Fibroblast of peridontal ligament (primary cell): ENCODE data around the gene MXD1.
"Not testable (repeated sequence)": the region's sequence is repeated elsewhere in the genome, so short reads cannot be mapped to it uniquely, and the experiment has no call there.

Experiments used
- DNase-seq: peaks from one replicate; pipeline ENCODE4 v3.0.0-alpha.2; 2010; ENCODE audit errors: extremely low read depth

Gene MXD1

GRCh38 chr2:69933839-69934613 lies 19.1 kb downstream of the MXD1 start:
- DNase-seq, result peak; percentile 83

DNA sequence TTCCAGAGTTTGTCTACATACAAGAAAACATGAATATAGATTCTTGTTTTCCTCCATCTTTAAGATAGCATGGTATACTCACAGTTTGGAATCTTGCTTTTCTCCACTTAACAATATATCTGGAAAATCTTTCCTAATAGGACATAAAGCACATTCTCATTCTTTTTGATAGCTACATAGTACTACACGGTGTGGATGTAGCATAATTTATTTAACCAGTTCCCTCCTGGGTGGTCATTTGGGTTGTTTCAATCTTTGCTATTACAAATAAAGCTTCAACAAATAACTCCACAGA lies 19.7 kb downstream of the MXD1 start:
- DNase-seq, result no peak

GRCh38 chr2:69935011-69935410 lies 20.1 kb downstream of the MXD1 start:
- DNase-seq, result no peak

DNA sequence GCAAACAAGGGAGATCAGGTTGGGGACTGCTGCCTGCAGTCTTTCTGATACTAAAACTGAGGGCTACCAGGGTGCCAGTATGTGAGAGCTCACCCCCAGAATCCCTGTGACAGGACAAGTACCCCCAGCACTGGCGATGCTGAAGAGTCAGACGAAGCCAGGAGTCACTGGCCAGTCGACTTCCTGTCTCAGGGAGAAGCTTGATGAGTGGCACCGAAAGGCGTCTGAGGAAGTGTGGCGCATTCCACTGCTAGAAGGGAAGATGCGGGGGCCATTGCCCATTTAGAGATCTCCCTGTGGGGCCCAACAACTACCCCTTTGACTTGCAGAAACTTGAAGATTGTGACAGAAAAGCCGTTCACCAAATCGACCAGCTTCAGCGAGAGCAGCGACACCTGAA lies 22.0 kb downstream of the MXD1 start:
- DNase-seq, result no peak

- no peak for DNase-seq
Measured at GRCh38 chr2:69937968-69938367, 23.1 kb downstream of the MXD1 start.

GRCh38 chr2:69939722-69940121 lies 24.8 kb downstream of the MXD1 start:
- no peak for DNase-seq

- DNase-seq, result no peak
Measured at GRCh38 chr2:69940691-69941090, 25.8 kb downstream of the MXD1 start.

DNA sequence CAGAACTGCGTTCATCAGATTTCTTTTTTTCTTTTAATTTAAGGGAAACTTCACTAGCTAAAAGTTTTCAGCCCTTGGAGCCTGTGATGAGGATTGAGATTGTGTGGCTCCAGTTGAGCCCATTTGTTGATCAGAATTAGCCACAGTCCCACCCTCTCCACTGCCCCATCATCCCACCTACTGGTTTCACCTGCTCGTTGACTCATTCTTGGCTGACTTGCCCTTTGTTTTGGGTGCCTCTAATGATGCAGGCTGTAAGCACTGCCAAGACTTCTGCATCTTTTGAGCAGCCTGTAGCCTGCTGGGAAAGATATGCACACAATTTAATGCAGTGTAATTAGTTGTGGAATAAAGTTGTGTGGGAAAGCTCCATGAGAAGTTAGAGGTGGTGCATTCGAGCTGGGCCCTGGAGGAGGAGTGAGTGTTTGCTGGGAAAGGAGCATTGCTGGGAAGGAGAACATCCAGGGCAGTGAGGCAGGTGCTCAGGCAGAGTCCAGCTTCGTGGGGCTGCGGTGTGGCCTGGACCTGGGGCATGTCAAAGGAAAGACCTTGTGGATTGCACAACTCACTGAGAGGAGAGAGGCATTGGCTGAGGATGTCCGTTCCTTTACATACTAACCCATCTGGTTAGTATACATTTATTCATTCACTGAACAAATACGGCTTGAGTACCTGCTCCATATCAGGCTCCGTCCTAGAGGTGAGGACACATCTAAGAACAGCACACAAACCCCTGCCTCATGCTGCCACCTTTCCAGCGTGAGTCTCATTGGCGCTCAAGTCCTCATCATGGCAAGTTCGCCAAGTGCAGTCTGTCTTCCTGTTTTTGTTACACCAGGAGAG lies 28.3 kb downstream of the MXD1 start:
- DNase-seq, result no peak

DNA sequence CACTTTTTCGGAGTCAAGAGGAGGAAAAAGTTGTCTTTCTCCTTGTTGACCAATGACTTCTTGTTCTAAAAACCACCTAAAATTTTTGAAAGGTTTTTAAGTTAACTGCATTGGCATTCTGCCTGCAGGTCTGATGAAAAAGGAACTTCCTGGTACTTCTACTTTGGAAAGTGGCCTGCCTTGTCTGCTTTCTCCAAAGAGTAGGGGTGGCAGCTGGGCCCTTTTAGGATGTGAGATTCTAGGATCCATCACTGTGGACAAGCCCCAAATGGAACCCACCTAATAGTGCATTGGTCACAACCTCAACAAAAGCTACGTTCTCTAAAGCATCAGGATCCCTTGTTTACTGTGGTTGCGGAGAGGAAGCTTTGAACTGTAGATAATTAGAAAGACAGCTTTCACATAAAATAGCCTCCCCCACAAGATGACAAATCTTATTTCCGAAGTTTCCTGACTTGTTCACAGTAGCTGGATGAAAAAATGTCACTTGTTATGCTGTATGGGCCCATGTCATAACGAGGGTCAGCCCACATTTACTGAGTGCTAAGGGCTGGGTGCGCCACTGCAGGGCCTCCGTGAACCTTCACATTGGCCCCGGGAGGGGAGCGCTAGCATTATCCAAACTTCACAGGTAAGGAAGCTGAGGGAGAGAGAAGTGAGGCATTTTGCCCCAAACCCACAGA lies 29.1 kb downstream of the MXD1 start:
- DNase-seq, result no peak

DNA sequence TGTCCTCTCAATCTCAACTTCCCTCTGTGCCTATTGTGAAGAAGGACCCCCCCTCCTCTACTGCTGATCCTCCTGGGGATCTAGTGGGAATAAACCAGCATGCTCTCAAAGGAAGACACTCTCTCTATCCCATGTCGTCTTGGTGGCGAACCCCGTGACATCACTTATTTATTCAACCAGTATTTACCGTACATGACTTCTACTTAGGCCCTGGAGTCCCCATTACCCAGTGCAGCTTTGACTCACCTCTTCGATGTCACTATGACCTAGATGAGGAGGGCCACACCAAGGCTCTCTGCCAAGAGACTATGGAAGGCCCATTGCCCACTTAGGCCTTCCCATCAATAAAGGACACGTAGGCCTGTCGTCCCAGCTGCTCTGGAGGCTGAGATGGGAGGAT lies 29.8 kb downstream of the MXD1 start:
- no peak for DNase-seq

- no peak for DNase-seq
Measured at GRCh38 chr2:69945441-69945840, 30.5 kb downstream of the MXD1 start.

DNA sequence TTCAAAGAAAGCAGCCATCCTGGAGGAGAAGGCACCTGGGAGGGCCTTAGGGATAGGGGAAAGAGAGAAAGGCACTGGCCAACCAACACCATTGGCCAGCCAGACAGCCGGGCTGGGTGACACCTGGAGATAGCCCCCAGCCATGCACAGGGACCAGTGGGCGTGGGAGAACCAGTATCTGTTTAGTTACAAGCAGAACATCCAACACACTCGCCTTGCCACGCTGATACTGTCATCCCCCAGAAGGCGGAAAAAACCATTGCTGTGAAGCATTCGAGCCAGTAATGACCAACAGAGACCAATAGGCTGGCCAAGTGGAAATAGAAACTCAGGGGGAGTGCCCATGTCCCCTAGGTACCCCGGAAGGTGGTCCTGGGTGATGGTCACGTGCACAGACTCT lies 31.0 kb downstream of the MXD1 start:
- no peak for DNase-seq

GRCh38 chr2:69946351-69947324 lies 31.7 kb downstream of the MXD1 start:
- DNase-seq, result peak; percentile 24

GRCh38 chr2:69947325-69947931 lies 32.5 kb downstream of the MXD1 start:
- DNase-seq, result no peak

DNA sequence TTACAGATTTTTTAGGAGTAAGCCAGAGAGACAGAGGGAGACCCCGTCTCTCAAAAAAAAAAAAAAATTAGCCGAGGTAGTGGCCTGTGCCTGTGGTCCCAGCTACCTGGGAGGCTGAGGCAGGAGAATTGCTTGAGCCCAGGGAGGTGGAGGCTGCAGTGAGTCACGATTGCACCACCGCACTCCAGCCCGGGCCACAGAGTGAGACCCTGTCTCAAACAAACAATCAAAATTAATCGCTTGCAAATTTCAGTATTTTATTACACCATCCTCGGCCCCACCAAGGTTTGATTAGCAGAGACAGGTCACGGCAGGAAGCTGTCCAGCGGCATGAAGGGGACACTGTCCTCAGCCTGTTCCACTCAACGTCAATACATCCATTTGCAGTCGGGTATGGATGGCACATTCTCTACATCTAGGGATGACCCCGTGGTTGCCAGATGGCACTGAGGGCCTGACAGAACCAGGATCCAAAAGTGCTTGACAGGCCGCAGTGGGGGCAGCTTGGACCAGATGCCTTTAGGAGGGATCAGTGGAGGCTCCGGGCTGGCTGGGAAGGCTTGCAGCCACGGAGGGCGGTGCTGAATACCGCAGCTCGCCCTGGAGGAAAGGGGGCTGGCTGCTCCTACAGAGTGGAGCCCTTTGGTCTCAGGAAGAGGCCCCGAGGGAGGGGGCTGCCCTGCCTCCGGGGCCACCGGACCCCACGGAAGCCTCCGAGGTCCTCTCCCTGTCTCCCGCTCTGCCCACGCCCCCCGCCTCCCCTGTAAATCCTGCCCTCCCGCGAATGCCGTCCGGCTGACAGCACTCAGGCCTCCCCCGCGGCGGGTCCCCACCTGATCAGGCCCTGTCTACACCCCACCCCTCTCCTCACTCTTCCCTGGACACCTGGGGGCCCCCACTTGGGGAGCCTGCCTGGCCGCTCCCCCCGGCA lies 33.4 kb downstream of the MXD1 start:
- no peak for DNase-seq

DNA sequence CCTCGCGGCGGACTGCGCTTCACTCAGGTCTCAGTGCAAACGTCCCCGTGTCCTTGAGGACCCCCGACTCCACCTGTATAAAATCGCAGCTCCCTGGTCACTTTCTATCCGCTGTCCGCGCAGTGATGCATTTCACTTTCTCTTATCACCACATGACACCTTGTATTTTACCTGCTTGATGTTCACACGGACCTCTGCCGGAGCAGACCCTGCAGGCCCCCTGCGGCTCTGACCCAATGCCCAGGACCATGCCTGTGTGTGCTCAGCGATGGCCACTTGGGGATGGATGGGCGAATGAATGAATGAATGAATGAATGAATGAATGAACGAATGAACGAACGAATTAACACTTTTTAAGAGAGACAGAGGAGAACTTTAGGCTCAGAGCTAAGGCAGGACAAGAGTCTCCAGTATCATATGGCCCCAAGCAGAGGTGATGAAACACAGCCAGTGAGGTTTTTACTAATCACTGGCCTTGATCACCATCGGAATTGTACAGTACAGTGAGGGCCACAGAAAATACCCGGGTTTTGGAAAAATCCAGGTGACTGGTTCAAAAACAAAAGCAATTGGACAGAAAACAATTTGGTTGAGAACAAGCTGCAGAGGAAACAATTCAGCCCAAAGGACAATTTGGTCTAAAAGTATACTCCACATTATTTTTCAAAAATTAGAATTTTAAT lies 34.2 kb downstream of the MXD1 start:
- DNase-seq, result no peak

DNA sequence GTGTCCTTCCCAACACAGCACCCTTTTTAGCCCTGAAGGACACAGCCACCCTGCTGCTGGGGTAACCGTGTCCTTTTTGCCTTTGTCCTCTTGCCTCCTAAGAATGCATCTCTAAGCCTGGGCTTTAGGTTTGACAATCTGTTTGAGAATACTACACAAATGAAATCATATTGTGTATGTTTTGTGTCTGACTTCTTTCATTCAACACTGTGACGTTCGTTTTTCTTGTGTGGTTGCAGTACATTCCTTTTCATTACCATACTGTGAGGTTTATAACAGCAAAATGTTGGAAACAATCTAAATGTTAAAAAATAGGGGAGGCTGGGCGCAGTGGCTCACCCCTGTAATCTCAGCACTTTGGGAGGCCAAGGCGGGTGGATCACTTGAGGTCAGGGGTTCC lies 35.3 kb downstream of the MXD1 start:
- peak; percentile 49 for DNase-seq

DNA sequence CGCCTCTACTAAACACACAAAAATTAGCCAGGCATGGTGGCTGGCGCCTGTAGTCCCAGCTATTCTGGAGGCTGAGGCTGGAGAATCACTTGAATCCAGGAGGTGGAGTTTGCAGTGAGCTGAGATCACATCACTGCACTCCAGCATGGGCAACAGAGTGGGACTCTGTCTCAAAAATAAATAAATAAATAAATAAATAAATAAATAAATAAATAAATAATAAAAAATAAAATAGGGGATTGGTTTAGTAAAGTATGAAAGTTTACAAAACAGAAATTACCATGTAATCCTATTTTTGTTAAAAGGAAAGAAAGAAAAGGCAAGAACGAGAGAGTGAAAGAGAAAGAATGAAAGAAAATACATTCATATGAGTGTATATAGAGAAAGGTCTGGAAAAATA lies 35.8 kb downstream of the MXD1 start:
- not testable (repeated sequence) for DNase-seq

- no peak for DNase-seq
Measured at GRCh38 chr2:69952336-69953115, 37.6 kb downstream of the MXD1 start.
